HL-60 (cell line): Measurements from ENCODE around the gene SLFN12L.
"Not testable (repeated sequence)": the region's sequence is repeated elsewhere in the genome, so short reads cannot be mapped to it uniquely, and the experiment has no call there.

Experiments used
- DNase-seq, 2 experiments: peaks; one replicate each; pipeline ENCODE4 v3.0.0-alpha.2; 2010 to 2020; ENCODE audit warnings: low read depth in 1 of 2, low spot score in 1 of 2
- H3K27ac ChIP-seq: fragments of 250-450 bp; sonication (Bioruptor Pico); replicated peaks from 2 replicates; pipeline ENCODE4 v1.5.1; 2020; ENCODE audit warnings: mild to moderate bottlenecking, moderate library complexity
- H3K27me3 ChIP-seq: fragments of 250-450 bp; sonication (Bioruptor Pico); 2 replicates; pipeline ENCODE4 v1.5.1; 2021; ENCODE audit warnings: mild to moderate bottlenecking, moderate library complexity; ENCODE audit not compliant: insufficient read depth, poor library complexity, severe bottlenecking
- H3K4me3 ChIP-seq: replicated peaks from 2 replicates; pipeline ENCODE4 v1.5.1; 2011; ENCODE audit warnings: mild to moderate bottlenecking, control low read depth, low read length; ENCODE audit not compliant: insufficient read depth
- CTCF ChIP-seq: IDR thresholded peaks from one replicate; pipeline ENCODE4 v1.5.1; 2011; ENCODE audit warnings: low read length, control low read depth, inconsistent platforms; ENCODE audit not compliant: insufficient read depth
- GABPA ChIP-seq: IDR thresholded peaks from 2 replicates; pipeline ENCODE4 v1.6.1; 2012; ENCODE audit warnings: low read depth
- POLR2AphosphoS5 ChIP-seq: IDR thresholded peaks from 2 replicates; pipeline ENCODE4 v1.6.1; 2012; ENCODE audit warnings: low read depth
- REST ChIP-seq: IDR thresholded peaks from 2 replicates; pipeline ENCODE4 v1.6.1; 2012; ENCODE audit warnings: low read depth; ENCODE audit not compliant: insufficient replicate concordance
- SPI1 ChIP-seq: IDR thresholded peaks from 2 replicates; pipeline ENCODE4 v1.6.1; 2012; ENCODE audit warnings: low read depth, mild to moderate bottlenecking, borderline replicate concordance

SLFN12L gene

GRCh38 chr17:35515027-35515426 is 22.5 kb downstream of the SLFN12L start:
- no peak overlapping the region for H3K4me3 ChIP-seq
- TF ChIP-seq SPI1 (no peak), REST (no peak), POLR2AphosphoS5 (no peak), GABPA (no peak), CTCF (no peak)
- no peak overlapping the region for H3K27ac ChIP-seq
- no peak for DNase-seq
- H3K27me3 ChIP-seq: no peaks in the 10 kb centered on the region

GRCh38 chr17:35514564-35514963 is 22.9 kb downstream of the SLFN12L start:
- no peak overlapping the region for H3K27ac ChIP-seq
- no peaks in the 10 kb centered on the region for H3K27me3 ChIP-seq
- H3K4me3 ChIP-seq: no peak overlapping the region
- DNase-seq: no peak
- TF ChIP-seq SPI1: no peak
- TF ChIP-seq REST: no peak
- TF ChIP-seq GABPA: no peak
- no peak for TF ChIP-seq POLR2AphosphoS5
- TF ChIP-seq CTCF: no peak

GRCh38 chr17:35510052-35510451 is 27.4 kb downstream of the SLFN12L start:
- Histone ChIP-seq H3K27me3 (no peaks in the 10 kb centered on the region), H3K4me3 (no peak overlapping the region), H3K27ac (no peak overlapping the region)
- DNase-seq: no peak
- TF ChIP-seq POLR2AphosphoS5 (no peak), CTCF (no peak), SPI1 (no peak), GABPA (no peak), REST (no peak)

- not testable (repeated sequence) for DNase-seq, H3K27me3 ChIP-seq, H3K4me3 ChIP-seq, H3K27ac ChIP-seq
These were observed 29.8 kb downstream of the SLFN12L start for GRCh38 chr17:35507714-35508113.
